HCT116 (cell line): ENCODE measurements around the gene NT5C3B. TPM values are rescaled to one million over a fixed set of nuclear protein-coding genes. Genes with fewer than 3 reads are reported as not detected.

Source experiments
- ATAC-seq: fragments of 200-7000 bp; cut with Tn5 transposase; 2 replicates; pipeline ENCODE4 v1.9.1; 2020; ENCODE audit warnings: mild to moderate bottlenecking, moderate library complexity
- BruUV-seq: library from RNA; stranded (reverse); fragments of 400-500 nt; replicated peaks from 2 replicates; lab custom pipeline; 2021; lab: Mats Ljungman, UMichigan
- CTCF ChIA-PET: fragments of 300-600 bp; sonication (Branson Sonifier 250); formaldehyde crosslinking; loops from one replicate; lab custom pipeline; 2021; ENCODE audit warnings: antibody characterized with exemption; lab: Charles Lee
- POLR2A ChIA-PET: fragments of 300-600, 350-600 bp; sonication (Branson Sonifier 250); formaldehyde crosslinking; loops from one replicate; lab custom pipeline; 2021; ENCODE audit warnings: antibody characterized with exemption; lab: Charles Lee
- RAD21 ChIA-PET, 2 experiments: fragments of 300-600 bp; sonication (Branson Sonifier 250); formaldehyde crosslinking; loops; one replicate each; lab custom pipeline; 2023; ENCODE audit warnings: low total read pairs in 2 of 2; ENCODE audit not compliant: uncharacterized antibody in 2 of 2, unreplicated experiment in 2 of 2, low non-redundant PET in 1 of 2; lab: Charles Lee
- DNase-seq: peaks from one replicate; pipeline ENCODE4 v3.0.0-alpha.2; 2010; ENCODE audit warnings: low read depth, low spot score
- H2AFZ ChIP-seq: fragments of 200-600 bp; shearing (Covaris generic), sonication (generic); 2 replicates; pipeline ENCODE4 v1.6.1; 2017; ENCODE audit warnings: low read depth, mixed run types, mixed read lengths, antibody characterized with exemption, low read length; ENCODE audit not compliant: poor library complexity, severe bottlenecking
- H3K27ac ChIP-seq: 2 replicates; pipeline ENCODE4 v1.5.1; 2012; ENCODE audit warnings: low read depth, low read length
- H3K27me3 ChIP-seq: fragments of 200-600 bp; sonication (generic); 2 replicates; pipeline ENCODE4 v1.6.1; 2016; ENCODE audit warnings: mixed run types, low read length, mixed read lengths; ENCODE audit not compliant: insufficient read depth
- H3K36me3 ChIP-seq, 2 experiments: fragments of 200-500 bp in 1 of 2; fragments of 200-600 bp in 1 of 2; sonication (Bioruptor generic) in 1 of 2; sonication (generic) in 1 of 2; 2 replicates each; pipeline versions ENCODE4 v1.5.1 to v1.6.1; 2014 to 2016; ENCODE audit warnings: low read length in 2 of 2, inconsistent platforms in 1 of 2, mixed read lengths in 1 of 2, mixed run types in 1 of 2; ENCODE audit not compliant: insufficient read depth in 2 of 2, control insufficient read depth in 1 of 2
- H3K4me1 ChIP-seq, 2 experiments: fragments of 200-600 bp in 1 of 2; sonication (generic) in 1 of 2; 2 replicates each; pipeline versions ENCODE4 v1.5.1 to v1.6.1; 2012 to 2017; ENCODE audit warnings: low read length in 2 of 2, inconsistent platforms in 1 of 2, mild to moderate bottlenecking in 1 of 2, mixed read lengths in 1 of 2, mixed run types in 1 of 2, moderate library complexity in 1 of 2; ENCODE audit not compliant: insufficient read depth in 2 of 2, control insufficient read depth in 1 of 2
- H3K4me2 ChIP-seq: fragments of 200-600 bp; sonication (generic); 2 replicates; pipeline ENCODE4 v1.6.1; 2017; ENCODE audit warnings: mixed run types, low read length, mixed read lengths
- H3K4me3 ChIP-seq, 2 experiments: fragments of 200-600 bp in 1 of 2; sonication (generic) in 1 of 2; replicated peaks in 1 of 2; 2 replicates each; pipeline ENCODE4 v1.5.1; 2011 to 2016; ENCODE audit warnings: low read length in 2 of 2, control low read depth in 1 of 2, low read depth in 1 of 2, mild to moderate bottlenecking in 1 of 2, mixed read lengths in 1 of 2, mixed run types in 1 of 2
- H3K79me2 ChIP-seq: fragments of 200-600 bp; sonication (generic); 2 replicates; pipeline ENCODE4 v1.6.1; 2017; ENCODE audit warnings: mild to moderate bottlenecking, mixed run types, low read length, moderate library complexity, mixed read lengths; ENCODE audit not compliant: insufficient read depth
- H3K9ac ChIP-seq: fragments of 200-600 bp; sonication (generic); 2 replicates; pipeline ENCODE4 v1.6.1; 2016; ENCODE audit warnings: low read length, mixed read lengths
- H3K9me2 ChIP-seq: fragments of 200-600 bp; sonication (generic), shearing (Covaris generic); 2 replicates; pipeline ENCODE4 v1.6.1; 2017; ENCODE audit warnings: mixed run types, mild to moderate bottlenecking, moderate library complexity; ENCODE audit not compliant: insufficient read depth
- H3K9me3 ChIP-seq, 2 experiments: fragments of 200-500 bp in 1 of 2; fragments of 200-600 bp in 1 of 2; sonication (Bioruptor generic) in 1 of 2; sonication (generic) in 1 of 2; 2 replicates each; pipeline ENCODE4 v1.6.1; 2014 to 2017; ENCODE audit warnings: low read length in 2 of 2, mixed read lengths in 2 of 2, inconsistent platforms in 1 of 2, low read depth in 1 of 2, mild to moderate bottlenecking in 1 of 2, mixed run types in 1 of 2, moderate library complexity in 1 of 2; ENCODE audit not compliant: control insufficient read depth in 1 of 2, insufficient read depth in 1 of 2
- H4K20me1 ChIP-seq: fragments of 200-600 bp; sonication (generic), shearing (Covaris generic); 2 replicates; pipeline ENCODE4 v1.6.1; 2017; ENCODE audit warnings: mixed run types, mild to moderate bottlenecking, moderate library complexity; ENCODE audit not compliant: insufficient read depth
- CBX3 ChIP-seq: IDR thresholded peaks from 2 replicates; pipeline ENCODE4 v1.6.1; 2012; ENCODE audit warnings: low read depth
- CEBPB ChIP-seq: IDR thresholded peaks from 2 replicates; pipeline ENCODE4 v1.6.1; 2012; ENCODE audit warnings: low read depth
- EGR1 ChIP-seq: IDR thresholded peaks from 2 replicates; pipeline ENCODE4 v1.6.1; 2012; ENCODE audit warnings: low read depth
- ELF1 ChIP-seq: IDR thresholded peaks from 2 replicates; pipeline ENCODE4 v1.6.1; 2012; ENCODE audit warnings: low read depth, borderline replicate concordance
- EZH2phosphoT487 ChIP-seq: fragments of 200-600 bp; IDR thresholded peaks from 2 replicates; pipeline ENCODE4 v1.6.1; 2018; ENCODE audit warnings: antibody characterized with exemption, borderline replicate concordance
- FOSL1 ChIP-seq: IDR thresholded peaks from 2 replicates; pipeline ENCODE4 v1.6.1; 2012; ENCODE audit warnings: low read depth
- JUND ChIP-seq: IDR thresholded peaks from 2 replicates; pipeline ENCODE4 v1.6.1; 2012
- POLR2A ChIP-seq: IDR thresholded peaks from 2 replicates; pipeline ENCODE4 v1.7.0; 2011; ENCODE audit warnings: borderline replicate concordance; ENCODE audit not compliant: insufficient read depth, insufficient read length; ENCODE audit errors: extremely low read depth
- POLR2AphosphoS5 ChIP-seq: IDR thresholded peaks from 2 replicates; pipeline ENCODE4 v1.6.1; 2011; ENCODE audit warnings: mild to moderate bottlenecking, low read depth, low read length, moderate library complexity
- RAD21 ChIP-seq: IDR thresholded peaks from 2 replicates; pipeline ENCODE4 v1.6.1; 2012; ENCODE audit warnings: low read depth, mild to moderate bottlenecking
- SIN3A ChIP-seq: IDR thresholded peaks from 2 replicates; pipeline ENCODE4 v1.6.1; 2012; ENCODE audit warnings: low read depth
- SP1 ChIP-seq: IDR thresholded peaks from 2 replicates; pipeline ENCODE4 v1.6.1; 2012; ENCODE audit warnings: low read depth
- SRF ChIP-seq: IDR thresholded peaks from 2 replicates; pipeline ENCODE4 v1.6.1; 2012; ENCODE audit warnings: low read depth
- TCF7L2 ChIP-seq: IDR thresholded peaks from 2 replicates; pipeline ENCODE4 v1.7.0; 2011; ENCODE audit warnings: borderline replicate concordance, inconsistent platforms; ENCODE audit not compliant: insufficient read depth, insufficient read length; ENCODE audit errors: extremely low read depth
- ZFX ChIP-seq: fragments of 450-650 bp; IDR thresholded peaks from 2 replicates; pipeline ENCODE4 v1.6.1; 2017
- ZNF274 ChIP-seq: fragments of 200-500 bp; sonication (Bioruptor generic); IDR thresholded peaks from 2 replicates; pipeline ENCODE4 v1.6.1; 2014; ENCODE audit warnings: mild to moderate bottlenecking, low read depth, low read length, inconsistent platforms
- intact Hi-C: fragments of 100-400 bp; cut with micrococcal nuclease; formaldehyde crosslinking; loops from 2 replicates; pipeline ENCODE4 v1.10.0; 2022
- total RNA-seq: library from RNA; stranded (reverse); gene quantifications from one replicate; pipeline ENCODE4 v1.2.1, GENCODE V29; 2021; ENCODE audit not compliant: unreplicated experiment
- TF ChIP-seq, protein P1 (sequence below): IDR thresholded peaks from 2 replicates; pipeline ENCODE4 v1.6.1; 2011; ENCODE audit warnings: mild to moderate bottlenecking, low read length, moderate library complexity; ENCODE audit not compliant: insufficient replicate concordance; ENCODE audit errors: extremely low read depth
- TF ChIP-seq, protein P2 (sequence below): IDR thresholded peaks from 2 replicates; pipeline ENCODE4 v1.6.1; 2012
- TF ChIP-seq, protein P3 (sequence below): IDR thresholded peaks from 2 replicates; pipeline ENCODE4 v1.6.1; 2012
- TF ChIP-seq, protein P4 (sequence below), 3 experiments: fragments of 200-600 bp in 1 of 3; sonication (generic) in 1 of 3; IDR thresholded peaks in 2 of 3; conservative IDR thresholded peaks in 1 of 3; 2 replicates each; pipeline ENCODE4 v1.5.1; 2012 to 2017; ENCODE audit warnings: low read depth in 2 of 3, low read length in 2 of 3, antibody characterized with exemption in 1 of 3, borderline replicate concordance in 1 of 3, control low read depth in 1 of 3, mild to moderate bottlenecking in 1 of 3, mixed read lengths in 1 of 3, mixed run types in 1 of 3, moderate library complexity in 1 of 3; ENCODE audit not compliant: insufficient read depth in 1 of 3

The NT5C3B gene
- total RNA-seq, 1 experiment from 2014 or later: 110 TPM

DNA sequence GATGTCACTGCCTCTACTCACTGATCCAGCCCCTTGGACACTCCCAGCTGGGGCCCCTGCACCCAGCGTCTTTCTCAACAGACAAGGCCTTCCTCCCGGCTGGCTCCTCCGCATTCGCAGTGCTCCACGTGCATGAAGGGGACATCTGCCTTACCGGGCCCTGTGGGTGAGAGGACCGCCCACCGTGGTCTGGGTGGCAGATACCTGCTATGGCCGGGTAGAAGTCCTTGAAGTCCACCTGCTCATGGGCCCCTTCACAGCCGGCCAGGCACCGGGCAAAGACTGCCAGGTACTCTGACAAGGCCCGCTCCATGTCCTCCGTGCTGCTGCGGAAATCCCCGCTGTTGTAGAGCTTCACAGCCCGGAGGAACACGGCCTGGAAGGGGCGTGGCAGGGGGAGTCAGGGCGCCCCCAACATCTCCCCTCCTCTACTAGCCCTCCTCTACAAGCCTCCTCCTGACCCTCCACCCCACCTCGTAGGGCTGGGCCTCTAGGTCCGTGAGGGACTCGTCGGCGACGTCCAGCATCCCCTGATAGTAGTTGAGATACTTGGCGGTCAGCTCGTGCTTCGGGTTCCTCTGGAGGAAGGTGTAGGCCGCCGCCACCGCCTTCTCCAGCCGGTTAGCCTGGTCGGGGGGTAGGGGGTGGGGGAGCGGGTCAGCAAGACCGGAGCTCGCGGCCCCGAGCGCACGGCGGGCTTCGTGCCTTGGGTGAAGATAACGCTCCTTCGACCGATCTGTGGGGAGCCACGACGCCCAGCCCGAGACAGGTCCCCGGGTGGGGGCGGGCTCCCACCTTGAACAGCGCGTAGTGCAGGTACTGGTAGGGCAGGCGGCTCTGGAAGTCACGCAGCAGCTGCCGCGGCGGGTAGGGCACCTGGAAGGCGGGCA, 25.1 kb downstream of the NT5C3B start:
- DNase-seq (no peak), ATAC-seq (peak; percentile 29)
- Histone ChIP-seq H2AFZ (no peak overlapping the region), H3K4me1 (peaks cover 10 to 41% of the 10 kb centered on the region in 2 experiments; a peak in 3 of 4 replicates), H3K27ac (peak overlapping the region; percentile 97), H3K9me2 (no peaks in the 10 kb centered on the region), H4K20me1 (no peaks in the 10 kb centered on the region), H3K4me2 (peak overlapping the region; percentile 99), H3K36me3 (no peaks in the 10 kb centered on the region), H3K9ac (peak overlapping the region; percentile 71), H3K4me3 (peak overlapping the region; percentile 66 to 72), H3K79me2 (peaks cover 30% of the 10 kb centered on the region; the same call in 1 of the 2 replicates), H3K27me3 (no peaks in the 10 kb centered on the region), H3K9me3 (no peaks in the 10 kb centered on the region)
- TF ChIP-seq, protein P1, sequence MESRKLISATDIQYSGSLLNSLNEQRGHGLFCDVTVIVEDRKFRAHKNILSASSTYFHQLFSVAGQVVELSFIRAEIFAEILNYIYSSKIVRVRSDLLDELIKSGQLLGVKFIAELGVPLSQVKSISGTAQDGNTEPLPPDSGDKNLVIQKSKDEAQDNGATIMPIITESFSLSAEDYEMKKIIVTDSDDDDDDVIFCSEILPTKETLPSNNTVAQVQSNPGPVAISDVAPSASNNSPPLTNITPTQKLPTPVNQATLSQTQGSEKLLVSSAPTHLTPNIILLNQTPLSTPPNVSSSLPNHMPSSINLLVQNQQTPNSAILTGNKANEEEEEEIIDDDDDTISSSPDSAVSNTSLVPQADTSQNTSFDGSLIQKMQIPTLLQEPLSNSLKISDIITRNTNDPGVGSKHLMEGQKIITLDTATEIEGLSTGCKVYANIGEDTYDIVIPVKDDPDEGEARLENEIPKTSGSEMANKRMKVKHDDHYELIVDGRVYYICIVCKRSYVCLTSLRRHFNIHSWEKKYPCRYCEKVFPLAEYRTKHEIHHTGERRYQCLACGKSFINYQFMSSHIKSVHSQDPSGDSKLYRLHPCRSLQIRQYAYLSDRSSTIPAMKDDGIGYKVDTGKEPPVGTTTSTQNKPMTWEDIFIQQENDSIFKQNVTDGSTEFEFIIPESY: no peak
- no peak for TF ChIP-seq EGR1
- TF ChIP-seq EZH2phosphoT487: no peak
- TF ChIP-seq SP1: no peak
- no peak for TF ChIP-seq ELF1
- TF ChIP-seq, protein P2, sequence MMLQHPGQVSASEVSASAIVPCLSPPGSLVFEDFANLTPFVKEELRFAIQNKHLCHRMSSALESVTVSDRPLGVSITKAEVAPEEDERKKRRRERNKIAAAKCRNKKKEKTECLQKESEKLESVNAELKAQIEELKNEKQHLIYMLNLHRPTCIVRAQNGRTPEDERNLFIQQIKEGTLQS: no peak
- no peak for TF ChIP-seq FOSL1
- no peak for TF ChIP-seq CBX3
- TF ChIP-seq, protein P3, sequence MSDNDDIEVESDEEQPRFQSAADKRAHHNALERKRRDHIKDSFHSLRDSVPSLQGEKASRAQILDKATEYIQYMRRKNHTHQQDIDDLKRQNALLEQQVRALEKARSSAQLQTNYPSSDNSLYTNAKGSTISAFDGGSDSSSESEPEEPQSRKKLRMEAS: no peak
- TF ChIP-seq CEBPB: no peak
- no peak for TF ChIP-seq JUND
- no peak for TF ChIP-seq ZNF274
- TF ChIP-seq POLR2AphosphoS5: no peak
- TF ChIP-seq SRF: no peak
- TF ChIP-seq ZFX: no peak
- TF ChIP-seq RAD21: no peak
- TF ChIP-seq, protein P4, sequence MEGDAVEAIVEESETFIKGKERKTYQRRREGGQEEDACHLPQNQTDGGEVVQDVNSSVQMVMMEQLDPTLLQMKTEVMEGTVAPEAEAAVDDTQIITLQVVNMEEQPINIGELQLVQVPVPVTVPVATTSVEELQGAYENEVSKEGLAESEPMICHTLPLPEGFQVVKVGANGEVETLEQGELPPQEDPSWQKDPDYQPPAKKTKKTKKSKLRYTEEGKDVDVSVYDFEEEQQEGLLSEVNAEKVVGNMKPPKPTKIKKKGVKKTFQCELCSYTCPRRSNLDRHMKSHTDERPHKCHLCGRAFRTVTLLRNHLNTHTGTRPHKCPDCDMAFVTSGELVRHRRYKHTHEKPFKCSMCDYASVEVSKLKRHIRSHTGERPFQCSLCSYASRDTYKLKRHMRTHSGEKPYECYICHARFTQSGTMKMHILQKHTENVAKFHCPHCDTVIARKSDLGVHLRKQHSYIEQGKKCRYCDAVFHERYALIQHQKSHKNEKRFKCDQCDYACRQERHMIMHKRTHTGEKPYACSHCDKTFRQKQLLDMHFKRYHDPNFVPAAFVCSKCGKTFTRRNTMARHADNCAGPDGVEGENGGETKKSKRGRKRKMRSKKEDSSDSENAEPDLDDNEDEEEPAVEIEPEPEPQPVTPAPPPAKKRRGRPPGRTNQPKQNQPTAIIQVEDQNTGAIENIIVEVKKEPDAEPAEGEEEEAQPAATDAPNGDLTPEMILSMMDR (IDR thresholded peaks at IDR 0.05 in 2 of 3, conservative IDR thresholded peaks at IDR 0.05 in 1 of 3; ENCODE audit: borderline replicate concordance in 1 of 3, insufficient read depth in 1 of 3, low read depth in 2 of 3, low read length in 2 of 3): no peak
- no peak for TF ChIP-seq POLR2A
- TF ChIP-seq TCF7L2: no peak
- TF ChIP-seq SIN3A: no peak
- ChIA-PET CTCF (interaction anchor here (0.6 to 3.5 kb wide), 8 partner anchors 10 to 539 kb away, joined by 3 to 25 read pairs (median 4); partner anchors contain the start of gene JUP), POLR2A (interaction anchor here (0.5 to 2.7 kb wide), 6 partner anchors 10 to 123 kb away, joined by 3 to 11 read pairs (median 4); partner anchors contain the start of genes EIF1 and JUP), RAD21 (interaction anchor here in 1 of 2 experiments (0.9 to 1.2 kb wide), 2 partner anchors 37 to 73 kb away, joined by 3 read pairs; no protein-coding TSS in a partner anchor)
- BruUV-seq: TSS peak; percentile 39
- intact Hi-C loops: loop anchor here (2.0 kb wide), 1 partner anchor 72 kb away; no protein-coding TSS in a partner anchor
